Embryonic facial prominence (tissue), 1 donor: ENCODE data around the gene STYK1.

Source experiments
- DNase-seq: peaks from one replicate; pipeline ENCODE4 v3.0.0-alpha.2; 2016; ENCODE audit errors: extremely low spot score

Gene STYK1, protein sequence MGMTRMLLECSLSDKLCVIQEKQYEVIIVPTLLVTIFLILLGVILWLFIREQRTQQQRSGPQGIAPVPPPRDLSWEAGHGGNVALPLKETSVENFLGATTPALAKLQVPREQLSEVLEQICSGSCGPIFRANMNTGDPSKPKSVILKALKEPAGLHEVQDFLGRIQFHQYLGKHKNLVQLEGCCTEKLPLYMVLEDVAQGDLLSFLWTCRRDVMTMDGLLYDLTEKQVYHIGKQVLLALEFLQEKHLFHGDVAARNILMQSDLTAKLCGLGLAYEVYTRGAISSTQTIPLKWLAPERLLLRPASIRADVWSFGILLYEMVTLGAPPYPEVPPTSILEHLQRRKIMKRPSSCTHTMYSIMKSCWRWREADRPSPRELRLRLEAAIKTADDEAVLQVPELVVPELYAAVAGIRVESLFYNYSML

GRCh38 chr12:10673659-10674384, at the start of gene STYK1:
TSS of gene STYK1 (minus strand) at chr12:10674052. CDS start at chr12:10634618, 39,434 bp downstream.
- no peak for DNase-seq

- peak; percentile 47 for DNase-seq
These were observed 49.3 kb upstream of the STYK1 start, which contains the start of gene YBX3 for GRCh38 chr12:10722905-10723746. TSS of gene YBX3 (minus strand) at chr12:10723323. CDS start at chr12:10723111, 212 bp downstream.

GRCh38 chr12:10722502-10722904, 48.7 kb upstream of the STYK1 start:
- no peak for DNase-seq

- peak; percentile 89 for DNase-seq
These were observed 48.0 kb upstream of the STYK1 start for GRCh38 chr12:10721651-10722501.

DNA sequence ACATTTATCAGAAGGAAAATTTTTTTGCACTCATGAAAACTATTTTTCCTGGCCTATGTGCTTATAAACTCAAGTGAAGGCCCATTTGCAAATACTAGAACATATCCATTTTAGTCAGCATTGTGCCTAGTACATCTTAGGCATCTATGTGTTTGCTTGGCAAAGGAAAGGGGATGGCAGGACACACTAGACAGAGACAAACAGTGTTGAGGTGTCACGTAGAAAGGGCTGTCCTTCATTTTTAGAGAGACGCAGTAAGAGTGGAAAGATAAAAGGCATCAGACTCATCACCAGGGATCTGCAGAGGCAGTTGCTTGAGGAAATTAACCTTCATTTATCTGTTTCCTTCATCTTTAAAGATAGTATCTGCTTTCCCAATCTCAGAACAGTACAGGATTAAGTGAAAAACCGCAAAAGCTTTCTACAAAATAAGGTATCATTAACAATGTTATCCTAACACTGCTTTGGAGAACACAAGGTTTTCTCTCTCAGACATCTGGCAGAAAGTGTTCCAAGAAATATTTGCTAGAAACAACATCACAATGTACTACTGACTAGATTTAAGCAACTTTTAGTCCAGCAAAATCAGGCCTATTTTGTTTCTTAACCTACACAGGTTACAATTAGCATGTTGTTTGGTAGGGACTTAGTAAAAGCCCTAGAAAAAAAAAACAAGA, 47.3 kb upstream of the STYK1 start:
- DNase-seq = no peak

DNA sequence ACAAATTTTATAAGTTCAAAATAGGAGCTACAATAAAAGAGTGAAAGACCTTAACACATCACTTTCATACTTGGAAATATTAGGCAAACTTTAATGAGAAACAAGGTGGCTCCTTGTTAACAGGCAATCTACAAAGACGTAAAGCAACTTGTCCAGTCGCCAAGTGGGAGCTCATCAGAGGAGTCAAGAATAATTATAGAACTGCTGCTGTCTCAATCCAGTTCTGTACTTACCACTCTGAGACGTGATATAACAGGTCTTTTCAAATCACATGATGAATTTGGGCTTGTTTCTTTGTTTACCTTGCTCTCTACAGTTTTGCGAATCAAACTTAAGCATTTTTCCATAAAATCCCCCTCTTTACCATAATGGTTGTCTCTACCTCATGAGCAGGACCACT, 45.6 kb upstream of the STYK1 start:
- no peak for DNase-seq

DNA sequence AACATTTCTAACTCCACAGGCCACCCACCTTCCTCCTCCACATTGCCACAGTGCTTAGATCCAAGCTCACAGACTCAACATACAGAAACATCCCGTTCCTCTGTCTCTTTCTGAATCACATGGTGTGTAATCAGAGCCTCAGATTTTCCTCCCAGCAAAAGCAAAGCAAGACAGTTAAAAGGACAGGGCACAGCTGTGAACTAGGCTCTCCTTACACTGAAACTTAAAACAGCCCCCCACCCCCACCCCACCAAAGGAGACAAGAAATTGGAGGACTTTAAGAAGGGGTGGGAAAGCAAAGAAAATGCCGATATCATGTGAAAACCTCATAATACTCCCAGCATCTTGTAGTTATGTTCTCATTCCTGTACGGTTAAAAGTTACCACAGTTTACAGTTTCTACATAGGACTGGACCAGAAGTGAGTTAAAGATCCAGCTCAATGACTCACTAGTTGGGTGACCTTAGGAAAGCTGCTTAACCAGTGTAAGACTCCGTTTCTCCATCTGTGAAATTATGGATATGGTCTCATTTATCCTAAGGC, 44.5 kb upstream of the STYK1 start:
- peak; percentile 14 for DNase-seq

DNA sequence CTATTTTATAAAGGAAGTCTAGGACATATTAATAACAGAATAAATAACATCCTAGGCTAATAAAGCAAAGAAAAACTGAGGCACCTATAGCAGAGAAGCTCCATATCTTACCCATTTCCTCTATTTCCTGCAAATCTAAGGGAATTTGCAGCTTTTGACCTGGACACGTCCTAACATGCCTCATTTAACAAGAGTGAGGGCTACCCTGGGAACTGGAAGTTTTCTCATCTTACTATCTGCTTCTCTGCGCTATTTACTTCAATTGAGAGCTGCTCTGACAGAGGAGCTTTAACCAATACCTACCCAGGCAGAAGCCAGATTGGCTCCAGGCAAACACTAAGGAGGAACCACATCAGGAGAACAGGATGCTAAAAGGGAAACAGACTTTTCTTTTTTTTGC, 43.6 kb upstream of the STYK1 start:
- no peak for DNase-seq

- DNase-seq = no peak
These were observed 43.0 kb upstream of the STYK1 start for GRCh38 chr12:10716704-10717315.

GRCh38 chr12:10716277-10716676, 42.4 kb upstream of the STYK1 start:
- DNase-seq = no peak

DNA sequence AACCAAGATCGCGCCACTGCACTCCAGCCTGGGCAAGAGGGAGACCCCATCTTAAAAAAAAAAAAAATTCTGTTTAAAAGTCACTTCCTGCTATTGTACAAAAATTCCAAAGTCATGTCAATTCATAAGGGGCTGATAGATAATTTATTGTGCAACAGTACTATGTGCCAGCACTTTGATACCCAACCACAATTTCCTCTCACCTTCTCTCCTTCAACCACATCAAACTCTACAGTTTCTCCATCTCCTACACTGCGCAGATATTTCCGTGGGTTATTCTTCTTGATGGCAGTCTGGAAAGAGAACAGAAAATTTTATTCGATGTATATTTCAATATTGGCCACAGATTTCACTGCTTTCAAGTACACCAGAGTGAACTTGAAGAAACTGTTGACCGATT, 41.6 kb upstream of the STYK1 start:
- no peak for DNase-seq

- DNase-seq = no peak
These were observed 36.0 kb upstream of the STYK1 start for GRCh38 chr12:10709808-10710207.

- DNase-seq = no peak
These were observed 35.0 kb upstream of the STYK1 start for GRCh38 chr12:10708862-10709261.

- no peak for DNase-seq
These were observed 31.8 kb upstream of the STYK1 start for GRCh38 chr12:10705655-10706054.

GRCh38 chr12:10701843-10702242, 28.0 kb upstream of the STYK1 start:
- DNase-seq = no peak

DNA sequence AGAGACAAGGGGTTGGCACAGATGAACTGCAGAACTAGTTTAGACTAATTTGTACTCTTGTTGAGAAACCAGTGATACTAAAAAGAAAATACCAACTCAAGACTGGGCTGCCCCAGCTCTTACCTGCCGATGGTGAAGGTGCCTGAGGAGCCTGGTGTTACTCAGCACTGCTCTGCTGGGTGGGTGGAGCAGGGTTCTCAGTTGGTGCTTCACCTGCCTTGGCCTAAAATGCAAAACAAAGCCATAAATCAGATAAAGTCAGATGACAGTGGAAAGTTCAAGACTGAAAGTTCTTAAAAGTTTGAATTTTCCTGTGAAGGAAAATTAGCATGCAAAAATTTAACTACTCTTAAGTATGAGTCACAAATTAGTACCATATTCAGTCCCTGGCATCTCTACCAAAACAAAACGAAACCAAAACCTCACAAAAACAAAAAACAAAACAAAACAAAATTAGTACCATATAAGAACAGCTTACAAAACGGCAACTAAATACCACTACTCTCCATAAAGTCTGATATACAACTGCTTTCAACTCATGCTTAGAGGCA, 27.4 kb upstream of the STYK1 start:
- no peak for DNase-seq

DNA sequence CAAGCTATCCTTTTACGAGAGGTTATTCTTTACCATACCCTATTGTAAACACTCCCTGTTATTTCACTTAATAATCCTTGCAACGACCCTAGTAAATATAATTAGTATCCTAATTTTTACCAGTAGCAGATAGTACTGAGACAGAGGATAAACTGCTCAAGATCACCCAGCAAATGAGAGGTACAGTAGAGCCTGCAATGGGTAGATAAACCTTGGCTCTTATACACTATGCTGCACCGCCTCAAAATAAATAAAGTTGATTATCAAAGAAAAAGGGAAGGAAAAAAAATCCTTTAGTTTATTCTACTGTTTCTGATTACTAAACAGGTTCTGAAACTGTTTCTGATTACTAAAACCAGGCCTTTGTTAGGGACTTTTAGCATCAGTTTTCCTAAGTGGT, 26.7 kb upstream of the STYK1 start:
- DNase-seq = no peak

GRCh38 chr12:10697862-10698261, 24.0 kb upstream of the STYK1 start:
- DNase-seq = no peak

GRCh38 chr12:10697156-10697555, 23.3 kb upstream of the STYK1 start:
- no peak for DNase-seq

DNA sequence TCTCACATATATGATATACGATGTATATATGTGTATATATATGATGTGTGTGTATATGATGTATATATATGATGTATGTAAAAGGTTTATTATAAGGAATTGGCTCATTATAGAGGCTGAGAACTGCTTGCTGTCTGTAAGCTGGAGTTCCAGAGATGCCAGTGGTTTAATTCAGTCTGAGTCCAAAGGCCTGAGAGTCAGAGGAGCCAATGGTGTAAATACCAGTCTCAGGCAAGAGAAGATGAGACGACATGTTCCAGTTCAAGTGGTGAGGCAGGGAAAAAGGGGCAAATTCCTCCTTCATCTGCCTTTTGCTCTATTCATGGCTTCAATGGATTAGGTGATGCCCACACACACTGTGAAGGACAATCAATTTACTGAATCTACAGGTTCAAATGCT, 17.1 kb upstream of the STYK1 start:
- no peak for DNase-seq
